ES-I3 (cell line): ENCODE results near the gene LRRC23.

Source experiments
- H3K36me3 ChIP-seq: 2 replicates; pipeline ENCODE4 v1.6.1; 2013; ENCODE audit warnings: mild to moderate bottlenecking, low read length, control low read depth, moderate library complexity; ENCODE audit not compliant: insufficient read depth
- H3K4me1 ChIP-seq: 2 replicates; pipeline ENCODE4 v1.6.1; 2013; ENCODE audit warnings: mild to moderate bottlenecking, control low read depth, low read length; ENCODE audit not compliant: insufficient read depth
- H3K9ac ChIP-seq: 2 replicates; pipeline ENCODE4 v1.6.1; 2013; ENCODE audit warnings: low read depth, mild to moderate bottlenecking, low read length, moderate library complexity
- H3K9me3 ChIP-seq: 2 replicates; pipeline ENCODE4 v1.6.1; 2013; ENCODE audit warnings: mild to moderate bottlenecking, low read length, moderate library complexity; ENCODE audit not compliant: control insufficient read depth, insufficient read depth

The LRRC23 gene

GRCh38 chr12:6955108-6956020 lies 50.7 kb downstream of the LRRC23 start:
- Histone ChIP-seq H3K36me3 (no peaks in the 10 kb centered on the region), H3K9ac (no peak overlapping the region), H3K9me3 (no peaks in the 10 kb centered on the region), H3K4me1 (peaks cover 32% of the 10 kb centered on the region)

GRCh38 chr12:6956021-6956727 lies 51.6 kb downstream of the LRRC23 start:
- Histone ChIP-seq H3K9me3 (no peaks in the 10 kb centered on the region), H3K4me1 (peaks cover 29% of the 10 kb centered on the region), H3K9ac (no peak overlapping the region), H3K36me3 (no peaks in the 10 kb centered on the region)

- H3K4me1 ChIP-seq, result peaks cover 23% of the 10 kb centered on the region
- H3K9me3 ChIP-seq, result no peaks in the 10 kb centered on the region
- H3K9ac ChIP-seq, result no peak overlapping the region
- no peaks in the 10 kb centered on the region for H3K36me3 ChIP-seq
Observed at GRCh38 chr12:6957151-6957701, 52.6 kb downstream of the LRRC23 start.

GRCh38 chr12:6957741-6958608 lies 53.4 kb downstream of the LRRC23 start:
- Histone ChIP-seq H3K36me3 (no peaks in the 10 kb centered on the region), H3K4me1 (peaks cover 23% of the 10 kb centered on the region), H3K9ac (no peak overlapping the region; the same call in 1 of the 2 replicates), H3K9me3 (no peaks in the 10 kb centered on the region)

GRCh38 chr12:6958609-6959057 lies 54.0 kb downstream of the LRRC23 start:
- Histone ChIP-seq H3K9ac (no peak overlapping the region), H3K4me1 (peaks cover 16% of the 10 kb centered on the region), H3K36me3 (no peaks in the 10 kb centered on the region), H3K9me3 (no peaks in the 10 kb centered on the region)

- H3K9me3 ChIP-seq, result no peaks in the 10 kb centered on the region
- H3K4me1 ChIP-seq, result peaks cover 15% of the 10 kb centered on the region; the same call in 1 of the 2 replicates
- no peaks in the 10 kb centered on the region for H3K36me3 ChIP-seq
- H3K9ac ChIP-seq, result no peak overlapping the region
Observed at GRCh38 chr12:6959058-6959804, 54.6 kb downstream of the LRRC23 start.

- Histone ChIP-seq H3K4me1 (peaks cover 15% of the 10 kb centered on the region; the same call in 1 of the 2 replicates), H3K9ac (no peak overlapping the region), H3K36me3 (no peaks in the 10 kb centered on the region), H3K9me3 (no peaks in the 10 kb centered on the region)
Observed at GRCh38 chr12:6959805-6960592, 55.4 kb downstream of the LRRC23 start.

- 0 out of 2 replicates have a peak, but pooled peaks cover under 1% of the 10 kb centered on the region for H3K36me3 ChIP-seq
- H3K4me1 ChIP-seq, result peaks cover 15% of the 10 kb centered on the region; the same call in 1 of the 2 replicates
- no peaks in the 10 kb centered on the region for H3K9me3 ChIP-seq
- peak overlapping the region; percentile 74 for H3K9ac ChIP-seq
Observed at GRCh38 chr12:6960593-6961277, 56.1 kb downstream of the LRRC23 start.

GRCh38 chr12:6961278-6961694 lies 56.7 kb downstream of the LRRC23 start:
- Histone ChIP-seq H3K36me3 (peaks cover 6% of the 10 kb centered on the region; the same call in 1 of the 2 replicates), H3K4me1 (peaks cover 15% of the 10 kb centered on the region; the same call in 1 of the 2 replicates), H3K9ac (peak overlapping the region; percentile 74), H3K9me3 (no peaks in the 10 kb centered on the region)

GRCh38 chr12:6961695-6962284 lies 57.2 kb downstream of the LRRC23 start:
- H3K9me3 ChIP-seq, result no peaks in the 10 kb centered on the region
- H3K36me3 ChIP-seq, result peaks cover 10% of the 10 kb centered on the region; the same call in 1 of the 2 replicates
- H3K9ac ChIP-seq, result peak overlapping the region; percentile 74
- H3K4me1 ChIP-seq, result peaks cover 15% of the 10 kb centered on the region; the same call in 1 of the 2 replicates

- Histone ChIP-seq H3K9me3 (no peaks in the 10 kb centered on the region), H3K9ac (peak overlapping the region; percentile 74), H3K4me1 (peaks cover 15% of the 10 kb centered on the region; the same call in 1 of the 2 replicates), H3K36me3 (peaks cover 10% of the 10 kb centered on the region)
Observed at GRCh38 chr12:6962285-6963015, 57.8 kb downstream of the LRRC23 start.
